Occipital lobe (tissue), 2 donors: ENCODE results near the gene SUGCT. TPM values are rescaled to one million over a fixed set of nuclear protein-coding genes. Genes with fewer than 3 reads are reported as not detected.

ENCODE experiments used
- DNase-seq: peaks from one replicate; lab custom pipeline; 2025; lab: John Stamatoyannopoulos, UW
- total RNA-seq: library from RNA; depleted of rRNA; stranded (reverse); fragments of >200 nt; gene quantifications from one replicate; pipeline ENCODE4 v1.2.3, GENCODE V29; 2014

The SUGCT gene
- total RNA-seq, 1 donor from 2014 or later: 3.9 TPM

GRCh38 chr7:40658729-40659128 is 523.9 kb downstream of the SUGCT start:
- DNase-seq: no peak

GRCh38 chr7:40659231-40659630 is 524.4 kb downstream of the SUGCT start:
- no peak for DNase-seq

GRCh38 chr7:40673285-40673684 is 538.5 kb downstream of the SUGCT start:
- no peak for DNase-seq

GRCh38 chr7:40674316-40674715 is 539.5 kb downstream of the SUGCT start:
- no peak for DNase-seq

GRCh38 chr7:40675741-40676140 is 540.9 kb downstream of the SUGCT start:
- no peak for DNase-seq

- DNase-seq: no peak
These were observed 541.4 kb downstream of the SUGCT start for GRCh38 chr7:40676221-40676620.

GRCh38 chr7:40680657-40681056 is 545.9 kb downstream of the SUGCT start:
- no peak for DNase-seq

- DNase-seq: no peak
These were observed 547.9 kb downstream of the SUGCT start for GRCh38 chr7:40682696-40683095.

GRCh38 chr7:40694026-40694809 is 559.4 kb downstream of the SUGCT start:
- no peak for DNase-seq

GRCh38 chr7:40694991-40695390 is 560.2 kb downstream of the SUGCT start:
- DNase-seq: no peak

GRCh38 chr7:40697653-40698052 is 562.8 kb downstream of the SUGCT start:
- no peak for DNase-seq

- no peak for DNase-seq
These were observed 563.6 kb downstream of the SUGCT start for GRCh38 chr7:40698214-40698920.

GRCh38 chr7:40698921-40699260 is 564.1 kb downstream of the SUGCT start:
- no peak for DNase-seq

GRCh38 chr7:40700653-40701421 is 566.0 kb downstream of the SUGCT start:
- no peak for DNase-seq

GRCh38 chr7:40701836-40702551 is 567.2 kb downstream of the SUGCT start:
- no peak for DNase-seq

- no peak for DNase-seq
These were observed 569.4 kb downstream of the SUGCT start for GRCh38 chr7:40704172-40704571.

GRCh38 chr7:40706829-40707228 is 572.0 kb downstream of the SUGCT start:
- no peak for DNase-seq

- no peak for DNase-seq
These were observed 574.5 kb downstream of the SUGCT start for GRCh38 chr7:40709062-40709964.

GRCh38 chr7:40711706-40712105 is 576.9 kb downstream of the SUGCT start:
- DNase-seq: no peak

- DNase-seq: no peak
These were observed 579.7 kb downstream of the SUGCT start for GRCh38 chr7:40714363-40715052.
